Bronchial epithelial cell (primary cell): Measurements from ENCODE around the gene CEPT1. TPM values are rescaled to one million over a fixed set of nuclear protein-coding genes. Genes with fewer than 3 reads are reported as not detected.

Experiments
- DNase-seq: peaks from one replicate; pipeline ENCODE4 v3.0.0-alpha.2; 2010; ENCODE audit warnings: low read depth
- FAIRE-seq: peaks from 2 replicates; lab custom pipeline; 2011; peaks lifted over from hg19 to GRCh38; lab: Jason Lieb, UNC
- H3K27me3 ChIP-seq: 2 replicates; pipeline ENCODE4 v1.5.1; 2011; ENCODE audit warnings: low read length; ENCODE audit not compliant: control insufficient read depth, insufficient read depth
- H3K36me3 ChIP-seq: 2 replicates; pipeline ENCODE4 v1.5.1; 2011; ENCODE audit warnings: low read length; ENCODE audit not compliant: control insufficient read depth, insufficient read depth
- H3K4me3 ChIP-seq: 2 replicates; pipeline ENCODE4 v1.5.1; 2011; ENCODE audit warnings: mild to moderate bottlenecking, low read depth, low read length, control low read depth
- CTCF ChIP-seq: IDR thresholded peaks from 2 replicates; pipeline ENCODE4 v1.5.1; 2011; ENCODE audit warnings: mild to moderate bottlenecking, moderate library complexity, low read length, control low read depth, inconsistent platforms; ENCODE audit not compliant: insufficient read depth, severe bottlenecking
- total RNA-seq: library from RNA; depleted of rRNA; stranded (reverse); fragments of >200 nt; gene quantifications from 2 replicates; pipeline ENCODE4 v1.2.1, GENCODE V29; 2014

CEPT1 gene
- total RNA-seq, 1 donor from 2014 or later = 49.5 TPM

GRCh38 chr1:111142356-111142975, 2.4 kb downstream of the CEPT1 start:
- no peaks in the 10 kb centered on the region for H3K27me3 ChIP-seq
- no peak for TF ChIP-seq CTCF
- no peak for FAIRE-seq
- DNase-seq = peak; percentile 29
- H3K4me3 ChIP-seq = no peak overlapping the region
- H3K36me3 ChIP-seq = no peaks in the 10 kb centered on the region

- no peak for FAIRE-seq
Measured at GRCh38 chr1:111145542-111145941, 5.5 kb downstream of the CEPT1 start.

GRCh38 chr1:111145963-111146768, 6.1 kb downstream of the CEPT1 start:
- no peaks in the 10 kb centered on the region for H3K27me3 ChIP-seq
- no peak overlapping the region for H3K4me3 ChIP-seq
- TF ChIP-seq CTCF = no peak
- DNase-seq (no peak), FAIRE-seq (no peak)
- H3K36me3 ChIP-seq = peaks cover 8% of the 10 kb centered on the region

More at GRCh38 chr1:111145542-111145941, 5.5 kb downstream of the CEPT1 start:
- Histone ChIP-seq H3K4me3 (no peak overlapping the region), H3K27me3 (no peaks in the 10 kb centered on the region), H3K36me3 (peaks cover 8% of the 10 kb centered on the region)
- no peak for TF ChIP-seq CTCF
- DNase-seq = no peak

DNA sequence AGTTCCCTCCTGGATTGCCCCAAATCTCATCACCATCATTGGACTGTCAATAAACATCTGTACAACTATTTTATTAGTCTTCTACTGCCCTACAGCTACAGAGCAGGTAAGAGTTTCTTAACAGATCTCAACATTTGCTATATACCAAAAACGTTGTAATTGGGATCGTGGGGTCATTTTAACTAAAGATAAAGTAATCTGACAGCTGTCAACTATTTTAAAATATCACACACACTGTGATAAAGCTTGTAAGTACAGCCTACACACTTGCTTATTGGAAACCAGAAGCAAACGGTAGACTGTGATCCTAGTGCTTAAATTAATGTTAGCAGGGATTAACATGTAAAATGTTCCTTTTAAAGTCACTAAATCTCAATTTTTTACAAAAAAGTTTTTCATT, 7.9 kb downstream of the CEPT1 start:
- FAIRE-seq (no peak), DNase-seq (no peak)
- TF ChIP-seq CTCF = no peak
- Histone ChIP-seq H3K36me3 (peaks cover 9% of the 10 kb centered on the region), H3K27me3 (no peaks in the 10 kb centered on the region), H3K4me3 (no peak overlapping the region)

DNA sequence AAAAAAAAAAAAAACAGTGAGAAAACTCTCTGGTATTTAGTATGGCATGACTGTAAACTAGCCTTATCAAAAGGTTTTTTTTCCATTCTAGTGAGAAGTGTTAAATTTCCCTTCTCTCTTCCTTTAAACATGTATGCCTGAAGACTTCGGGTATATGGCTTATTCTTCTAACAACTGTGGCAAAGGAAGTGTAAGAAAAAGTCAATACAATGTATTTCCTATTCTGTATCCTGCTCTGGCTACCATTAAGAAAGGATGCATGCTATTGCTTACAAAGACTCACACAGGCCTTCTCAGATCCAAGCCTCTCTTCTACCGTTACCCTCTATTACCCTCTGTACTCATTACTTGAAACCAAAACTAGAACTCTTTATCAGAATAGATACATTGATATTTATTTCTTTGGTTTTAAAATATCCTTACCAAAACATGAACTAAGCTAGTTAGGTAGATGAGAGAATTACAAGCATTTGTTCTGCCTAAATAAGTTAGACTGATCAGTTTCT, 8.4 kb downstream of the CEPT1 start:
- FAIRE-seq = no peak
- Histone ChIP-seq H3K36me3 (peaks cover 11% of the 10 kb centered on the region), H3K27me3 (no peaks in the 10 kb centered on the region), H3K4me3 (no peak overlapping the region)
- no peak for DNase-seq
- TF ChIP-seq CTCF = no peak
